CD14-positive monocyte (primary cell): Measurements from ENCODE around the gene HLA-DQA2. TPM values are rescaled to one million over a fixed set of nuclear protein-coding genes. Genes with fewer than 3 reads are reported as not detected.

Experiments
- DNase-seq, 3 donors: peaks; one replicate each; pipeline ENCODE4 v3.0.0-alpha.2; 2011 to 2022
- H2AFZ ChIP-seq: 2 replicates; pipeline ENCODE4 v1.6.0; 2012; ENCODE audit warnings: mild to moderate bottlenecking, low read depth, low read length, inconsistent platforms; ENCODE audit not compliant: insufficient read depth, poor library complexity, severe bottlenecking
- H3K27ac ChIP-seq, 2 donors: 1 replicate in 1 of 2; 2 replicates in 1 of 2; pipeline ENCODE4 v1.5.1; 2012 to 2013; ENCODE audit warnings: low read length in 2 of 2, control low read depth in 1 of 2, inconsistent platforms in 1 of 2, low read depth in 1 of 2, mild to moderate bottlenecking in 1 of 2
- H3K27me3 ChIP-seq, 2 donors: one replicate each; pipeline versions ENCODE4 v1.6.0 to v1.6.1; 2011 to 2013; ENCODE audit warnings: low read length in 2 of 2; ENCODE audit not compliant: control insufficient read depth in 2 of 2, insufficient read depth in 2 of 2
- H3K36me3 ChIP-seq, 2 donors: replicated peaks in 1 of 2; 1 replicate in 1 of 2; 2 replicates in 1 of 2; pipeline versions ENCODE4 v1.5.1 to v1.6.1; 2012 to 2013; ENCODE audit warnings: low read length in 2 of 2, control low read depth in 1 of 2, inconsistent platforms in 1 of 2, mild to moderate bottlenecking in 1 of 2; ENCODE audit not compliant: insufficient read depth in 2 of 2, control insufficient read depth in 1 of 2
- H3K4me1 ChIP-seq, 2 donors: 1 replicate in 1 of 2; 2 replicates in 1 of 2; pipeline versions ENCODE4 v1.5.1 to v1.6.1; 2012 to 2013; ENCODE audit warnings: low read length in 2 of 2, control low read depth in 1 of 2, inconsistent platforms in 1 of 2, mild to moderate bottlenecking in 1 of 2, moderate library complexity in 1 of 2; ENCODE audit not compliant: insufficient read depth in 2 of 2, control insufficient read depth in 1 of 2
- H3K4me2 ChIP-seq: replicated peaks from 2 replicates; pipeline ENCODE3; 2012; ENCODE audit warnings: low read length, moderate library complexity, mild to moderate bottlenecking; ENCODE audit not compliant: poor library complexity, severe bottlenecking; ENCODE audit errors: extremely low read depth
- H3K4me3 ChIP-seq, 3 experiments: fragments of 200-600 bp in 1 of 3; sonication (generic) in 1 of 3; replicated peaks in 1 of 3; 1 replicate in 2 of 3; 2 replicates in 1 of 3; pipeline ENCODE4 v1.5.1; 2011 to 2013; ENCODE audit warnings: low read length in 3 of 3, mild to moderate bottlenecking in 3 of 3, control low read depth in 2 of 3, low read depth in 2 of 3, inconsistent platforms in 1 of 3, moderate library complexity in 1 of 3
- H3K79me2 ChIP-seq: 2 replicates; pipeline ENCODE4 v1.6.0; 2012; ENCODE audit warnings: mild to moderate bottlenecking, control low read depth, inconsistent platforms, low read length, moderate library complexity; ENCODE audit not compliant: insufficient read depth
- H3K9ac ChIP-seq: 2 replicates; pipeline ENCODE4 v1.6.0; 2017; ENCODE audit warnings: low read length, mild to moderate bottlenecking; ENCODE audit not compliant: insufficient read depth, poor library complexity, severe bottlenecking
- H3K9me3 ChIP-seq, 2 donors: replicated peaks in 1 of 2; 1 replicate in 1 of 2; 2 replicates in 1 of 2; pipeline versions ENCODE4 v1.5.1 to v1.6.1; 2012 to 2013; ENCODE audit warnings: low read length in 2 of 2, control low read depth in 1 of 2; ENCODE audit not compliant: control insufficient read depth in 1 of 2, insufficient read depth in 1 of 2
- H4K20me1 ChIP-seq: 2 replicates; pipeline ENCODE4 v1.6.0; 2012; ENCODE audit warnings: mild to moderate bottlenecking, low read length, control low read depth, moderate library complexity; ENCODE audit not compliant: insufficient read depth
- H3K27ac Mint-ChIP-seq, 7 donors: one replicate each; pipeline ENCODE4 v1.8.0; 2020; ENCODE audit warnings: mild to moderate bottlenecking in 7 of 7, mixed read lengths in 7 of 7, moderate library complexity in 6 of 7, inconsistent platforms in 2 of 7
- H3K27me3 Mint-ChIP-seq, 3 donors: one replicate each; pipeline ENCODE4 v1.8.0; 2021 to 2022; ENCODE audit warnings: low read depth in 3 of 3, mild to moderate bottlenecking in 3 of 3, mixed read lengths in 3 of 3, moderate library complexity in 3 of 3, inconsistent platforms in 1 of 3
- H3K36me3 Mint-ChIP-seq, 2 donors: one replicate each; pipeline ENCODE4 v1.8.0; 2020; ENCODE audit warnings: mixed read lengths in 2 of 2, inconsistent platforms in 1 of 2, mild to moderate bottlenecking in 1 of 2
- H3K4me1 Mint-ChIP-seq: one replicate; pipeline ENCODE4 v1.8.0; 2020; ENCODE audit warnings: mild to moderate bottlenecking, mixed read lengths
- H3K4me3 Mint-ChIP-seq, 2 donors: one replicate each; pipeline ENCODE4 v1.8.0; 2020; ENCODE audit warnings: mild to moderate bottlenecking in 2 of 2, mixed read lengths in 2 of 2, moderate library complexity in 1 of 2
- H3K9me3 Mint-ChIP-seq, 7 donors: one replicate each; pipeline ENCODE4 v1.8.0; 2020 to 2022; ENCODE audit warnings: mixed read lengths in 7 of 7, mild to moderate bottlenecking in 6 of 7, moderate library complexity in 6 of 7, inconsistent platforms in 2 of 7
- CTCF ChIP-seq: fragments of 200-600 bp; IDR thresholded peaks from one replicate; pipeline ENCODE4 v1.8.0; 2022; ENCODE audit warnings: antibody characterized with exemption, mild to moderate bottlenecking
- WGBS: methylation state at CpG from one replicate; pipeline ENCODE4 v1.1.5; 2013; ENCODE audit warnings: missing lambda C conversion rate; ENCODE audit not compliant: insufficient coverage; 5-methylcytosine and 5-hydroxymethylcytosine counted together
- intact Hi-C, 2 donors: fragments of 100-400 bp; cut with micrococcal nuclease; formaldehyde crosslinking; loops; one replicate each; pipeline versions ENCODE4 v1.15.0 to v1.15.1; 2023
- polyA plus RNA-seq, 3 donors: library from polyadenylated mRNA; depleted of rRNA in 1 of 3; unstranded in 2 of 3; stranded (reverse) in 1 of 3; fragments of 300-500 nt in 2 of 3; fragments of >200 nt in 1 of 3; fragmentation: Illumina TruSeq in 2 of 3; gene quantifications; 1 replicate in 2 of 3; 2 replicates in 1 of 3; pipeline ENCODE4 v1.2.3, GENCODE V29; 2012 to 2021

Gene HLA-DQA2
- polyA plus RNA-seq, 3 donors = 0.24 to 53.5 (median 15.5) TPM

GRCh38 chr6:32761072-32761471 lies 19.9 kb downstream of the HLA-DQA2 start:
- Histone ChIP-seq H3K9ac (no peak overlapping the region), H4K20me1 (no peaks in the 10 kb centered on the region), H3K27me3 (peaks cover 0 to 15% of the 10 kb centered on the region in 2 donors), H3K79me2 (no peaks in the 10 kb centered on the region), H3K4me1 (peaks cover 4 to 19% of the 10 kb centered on the region in 2 donors), H3K36me3 (peaks cover 0 to 4% of the 10 kb centered on the region in 2 donors), H3K27ac (no peak overlapping the region), H3K4me3 (no peak overlapping the region), H3K9me3 (no peaks in the 10 kb centered on the region), H2AFZ (no peak overlapping the region), H3K4me2 (peak overlapping the region; percentile 29)
- Mint-ChIP-seq H3K4me3 (peak overlapping the region in 1 of 2 donors; percentile 75), H3K27ac (peak overlapping the region in 1 of 7 donors; percentile 36), H3K4me1 (peaks cover 20% of the 10 kb centered on the region), H3K9me3 (peaks cover 0 to 3% (median 0%) of the 10 kb centered on the region in 7 donors), H3K36me3 (peaks cover 0 to 8% of the 10 kb centered on the region in 2 donors), H3K27me3 (peaks cover 15 to 27% (median 26%) of the 10 kb centered on the region in 3 donors)
- WGBS = 84% methylated on average over 14 of the region's 16 CpGs
- intact Hi-C loops = no loop called here
- TF ChIP-seq CTCF = no peak
- peak in 2 of 3 donors; percentile 26 to 27 for DNase-seq

DNA sequence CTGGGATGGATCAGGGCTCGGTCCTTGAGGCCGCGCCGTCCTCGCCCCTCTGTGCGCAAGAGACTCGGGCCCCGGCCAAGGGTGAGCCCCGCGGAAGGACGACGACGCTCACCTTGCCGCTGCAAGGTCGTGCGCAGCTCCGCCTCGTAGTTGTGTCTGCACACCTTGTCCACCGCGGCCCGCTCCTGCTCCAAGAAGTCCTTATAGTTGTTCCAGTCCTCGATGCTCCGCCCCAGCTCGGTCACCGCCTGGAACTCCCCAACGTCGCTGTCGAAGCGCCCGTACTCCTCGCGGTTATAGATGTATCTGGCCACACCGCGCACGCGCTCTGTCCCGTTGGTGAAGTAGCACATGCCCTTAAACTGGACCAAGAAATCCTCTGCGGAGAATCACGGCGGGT lies 20.4 kb downstream of the HLA-DQA2 start:
- Mint-ChIP-seq H3K4me3 (peak overlapping the region in 1 of 2 donors; percentile 62), H3K9me3 (peaks cover 0 to 3% (median 0%) of the 10 kb centered on the region in 7 donors), H3K36me3 (peaks cover 0 to 8% of the 10 kb centered on the region in 2 donors), H3K4me1 (peaks cover 20% of the 10 kb centered on the region), H3K27me3 (peaks cover 15 to 26% (median 25%) of the 10 kb centered on the region in 3 donors), H3K27ac (peak overlapping the region in 1 of 7 donors; percentile 15)
- Histone ChIP-seq H3K4me3 (no peak overlapping the region), H3K4me2 (no peak overlapping the region), H4K20me1 (no peaks in the 10 kb centered on the region), H3K27me3 (peaks cover 0 to 17% of the 10 kb centered on the region in 2 donors), H3K79me2 (no peaks in the 10 kb centered on the region), H3K9me3 (no peaks in the 10 kb centered on the region), H3K36me3 (peaks cover 0 to 4% of the 10 kb centered on the region in 2 donors), H3K27ac (no peak overlapping the region), H2AFZ (no peak overlapping the region), H3K4me1 (peaks cover 4 to 19% of the 10 kb centered on the region in 2 donors), H3K9ac (no peak overlapping the region)
- intact Hi-C loops = no loop called here
- WGBS = 51% methylated on average over 40 of the region's 40 CpGs
- no peak for TF ChIP-seq CTCF
- no peak for DNase-seq
